CD14-positive monocyte (primary cell): ENCODE data around the gene NTN5. TPM values are rescaled to one million over a fixed set of nuclear protein-coding genes. Genes with fewer than 3 reads are reported as not detected.

ENCODE experiments used
- DNase-seq, 3 donors: peaks; one replicate each; pipeline ENCODE4 v3.0.0-alpha.2; 2011 to 2022
- H2AFZ ChIP-seq: 2 replicates; pipeline ENCODE4 v1.6.0; 2012; ENCODE audit warnings: mild to moderate bottlenecking, low read depth, low read length, inconsistent platforms; ENCODE audit not compliant: insufficient read depth, poor library complexity, severe bottlenecking
- H3K27ac ChIP-seq, 2 donors: 1 replicate in 1 of 2; 2 replicates in 1 of 2; pipeline ENCODE4 v1.5.1; 2012 to 2013; ENCODE audit warnings: low read length in 2 of 2, control low read depth in 1 of 2, inconsistent platforms in 1 of 2, low read depth in 1 of 2, mild to moderate bottlenecking in 1 of 2
- H3K27me3 ChIP-seq, 2 donors: one replicate each; pipeline versions ENCODE4 v1.6.0 to v1.6.1; 2011 to 2013; ENCODE audit warnings: low read length in 2 of 2; ENCODE audit not compliant: control insufficient read depth in 2 of 2, insufficient read depth in 2 of 2
- H3K36me3 ChIP-seq, 2 donors: replicated peaks in 1 of 2; 1 replicate in 1 of 2; 2 replicates in 1 of 2; pipeline versions ENCODE4 v1.5.1 to v1.6.1; 2012 to 2013; ENCODE audit warnings: low read length in 2 of 2, control low read depth in 1 of 2, inconsistent platforms in 1 of 2, mild to moderate bottlenecking in 1 of 2; ENCODE audit not compliant: insufficient read depth in 2 of 2, control insufficient read depth in 1 of 2
- H3K4me1 ChIP-seq, 2 donors: 1 replicate in 1 of 2; 2 replicates in 1 of 2; pipeline versions ENCODE4 v1.5.1 to v1.6.1; 2012 to 2013; ENCODE audit warnings: low read length in 2 of 2, control low read depth in 1 of 2, inconsistent platforms in 1 of 2, mild to moderate bottlenecking in 1 of 2, moderate library complexity in 1 of 2; ENCODE audit not compliant: insufficient read depth in 2 of 2, control insufficient read depth in 1 of 2
- H3K4me2 ChIP-seq: replicated peaks from 2 replicates; pipeline ENCODE3; 2012; ENCODE audit warnings: low read length, moderate library complexity, mild to moderate bottlenecking; ENCODE audit not compliant: poor library complexity, severe bottlenecking; ENCODE audit errors: extremely low read depth
- H3K4me3 ChIP-seq, 3 experiments: fragments of 200-600 bp in 1 of 3; sonication (generic) in 1 of 3; replicated peaks in 1 of 3; 1 replicate in 2 of 3; 2 replicates in 1 of 3; pipeline ENCODE4 v1.5.1; 2011 to 2013; ENCODE audit warnings: low read length in 3 of 3, mild to moderate bottlenecking in 3 of 3, control low read depth in 2 of 3, low read depth in 2 of 3, inconsistent platforms in 1 of 3, moderate library complexity in 1 of 3
- H3K79me2 ChIP-seq: 2 replicates; pipeline ENCODE4 v1.6.0; 2012; ENCODE audit warnings: mild to moderate bottlenecking, control low read depth, inconsistent platforms, low read length, moderate library complexity; ENCODE audit not compliant: insufficient read depth
- H3K9ac ChIP-seq: 2 replicates; pipeline ENCODE4 v1.6.0; 2017; ENCODE audit warnings: low read length, mild to moderate bottlenecking; ENCODE audit not compliant: insufficient read depth, poor library complexity, severe bottlenecking
- H3K9me3 ChIP-seq, 2 donors: replicated peaks in 1 of 2; 1 replicate in 1 of 2; 2 replicates in 1 of 2; pipeline versions ENCODE4 v1.5.1 to v1.6.1; 2012 to 2013; ENCODE audit warnings: low read length in 2 of 2, control low read depth in 1 of 2; ENCODE audit not compliant: control insufficient read depth in 1 of 2, insufficient read depth in 1 of 2
- H4K20me1 ChIP-seq: 2 replicates; pipeline ENCODE4 v1.6.0; 2012; ENCODE audit warnings: mild to moderate bottlenecking, low read length, control low read depth, moderate library complexity; ENCODE audit not compliant: insufficient read depth
- H3K27ac Mint-ChIP-seq, 7 donors: one replicate each; pipeline ENCODE4 v1.8.0; 2020; ENCODE audit warnings: mild to moderate bottlenecking in 7 of 7, mixed read lengths in 7 of 7, moderate library complexity in 6 of 7, inconsistent platforms in 2 of 7
- H3K27me3 Mint-ChIP-seq, 3 donors: one replicate each; pipeline ENCODE4 v1.8.0; 2021 to 2022; ENCODE audit warnings: low read depth in 3 of 3, mild to moderate bottlenecking in 3 of 3, mixed read lengths in 3 of 3, moderate library complexity in 3 of 3, inconsistent platforms in 1 of 3
- H3K36me3 Mint-ChIP-seq, 2 donors: one replicate each; pipeline ENCODE4 v1.8.0; 2020; ENCODE audit warnings: mixed read lengths in 2 of 2, inconsistent platforms in 1 of 2, mild to moderate bottlenecking in 1 of 2
- H3K4me1 Mint-ChIP-seq: one replicate; pipeline ENCODE4 v1.8.0; 2020; ENCODE audit warnings: mild to moderate bottlenecking, mixed read lengths
- H3K4me3 Mint-ChIP-seq, 2 donors: one replicate each; pipeline ENCODE4 v1.8.0; 2020; ENCODE audit warnings: mild to moderate bottlenecking in 2 of 2, mixed read lengths in 2 of 2, moderate library complexity in 1 of 2
- H3K9me3 Mint-ChIP-seq, 7 donors: one replicate each; pipeline ENCODE4 v1.8.0; 2020 to 2022; ENCODE audit warnings: mixed read lengths in 7 of 7, mild to moderate bottlenecking in 6 of 7, moderate library complexity in 6 of 7, inconsistent platforms in 2 of 7
- WGBS: methylation state at CpG from one replicate; pipeline ENCODE4 v1.1.5; 2013; ENCODE audit warnings: missing lambda C conversion rate; ENCODE audit not compliant: insufficient coverage; 5-methylcytosine and 5-hydroxymethylcytosine counted together
- intact Hi-C, 2 donors: fragments of 100-400 bp; cut with micrococcal nuclease; formaldehyde crosslinking; loops; one replicate each; pipeline versions ENCODE4 v1.15.0 to v1.15.1; 2023
- polyA plus RNA-seq, 3 donors: library from polyadenylated mRNA; depleted of rRNA in 1 of 3; unstranded in 2 of 3; stranded (reverse) in 1 of 3; fragments of 300-500 nt in 2 of 3; fragments of >200 nt in 1 of 3; fragmentation: Illumina TruSeq in 2 of 3; gene quantifications; 1 replicate in 2 of 3; 2 replicates in 1 of 3; pipeline ENCODE4 v1.2.3, GENCODE V29; 2012 to 2021
- TF ChIP-seq, protein P1 (sequence below): fragments of 200-600 bp; IDR thresholded peaks from one replicate; pipeline ENCODE4 v1.8.0; 2022; ENCODE audit warnings: antibody characterized with exemption, mild to moderate bottlenecking

NTN5 gene
- polyA plus RNA-seq, 3 donors: 0.44 TPM; not detected in 2

DNA sequence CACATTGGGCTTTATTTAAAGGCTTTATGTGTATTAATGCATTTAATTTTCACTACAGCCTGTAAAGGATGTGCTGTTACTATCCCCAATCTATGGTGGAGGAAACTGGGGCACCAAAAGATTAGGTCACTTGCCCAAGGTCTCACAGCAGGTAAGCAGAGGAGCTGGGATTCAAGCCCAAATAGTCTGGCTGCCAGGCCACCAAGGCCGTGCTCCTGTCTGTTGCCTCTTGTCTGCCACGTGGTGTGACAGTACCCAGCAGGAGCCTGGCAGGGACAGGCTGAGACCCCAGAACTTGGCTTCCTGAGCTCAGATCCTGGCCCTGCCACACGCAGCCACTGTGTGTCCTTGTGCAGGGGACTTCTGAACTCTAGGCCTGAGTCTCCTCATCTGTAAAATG lies 4.5 kb downstream of the NTN5 start:
- no peaks in the 10 kb centered on the region for H3K4me1 Mint-ChIP-seq
- Histone ChIP-seq H3K4me1 (no peaks in the 10 kb centered on the region), H3K79me2 (no peaks in the 10 kb centered on the region), H3K9me3 (no peaks in the 10 kb centered on the region), H3K4me3 (no peak overlapping the region), H2AFZ (no peak overlapping the region), H4K20me1 (no peaks in the 10 kb centered on the region), H3K4me2 (no peak overlapping the region), H3K9ac (no peak overlapping the region), H3K27ac (no peak overlapping the region), H3K27me3 (no peaks in the 10 kb centered on the region), H3K36me3 (no peaks in the 10 kb centered on the region)
- WGBS: 93% methylated on average over 3 of the region's 3 CpGs
- TF ChIP-seq, protein P1, sequence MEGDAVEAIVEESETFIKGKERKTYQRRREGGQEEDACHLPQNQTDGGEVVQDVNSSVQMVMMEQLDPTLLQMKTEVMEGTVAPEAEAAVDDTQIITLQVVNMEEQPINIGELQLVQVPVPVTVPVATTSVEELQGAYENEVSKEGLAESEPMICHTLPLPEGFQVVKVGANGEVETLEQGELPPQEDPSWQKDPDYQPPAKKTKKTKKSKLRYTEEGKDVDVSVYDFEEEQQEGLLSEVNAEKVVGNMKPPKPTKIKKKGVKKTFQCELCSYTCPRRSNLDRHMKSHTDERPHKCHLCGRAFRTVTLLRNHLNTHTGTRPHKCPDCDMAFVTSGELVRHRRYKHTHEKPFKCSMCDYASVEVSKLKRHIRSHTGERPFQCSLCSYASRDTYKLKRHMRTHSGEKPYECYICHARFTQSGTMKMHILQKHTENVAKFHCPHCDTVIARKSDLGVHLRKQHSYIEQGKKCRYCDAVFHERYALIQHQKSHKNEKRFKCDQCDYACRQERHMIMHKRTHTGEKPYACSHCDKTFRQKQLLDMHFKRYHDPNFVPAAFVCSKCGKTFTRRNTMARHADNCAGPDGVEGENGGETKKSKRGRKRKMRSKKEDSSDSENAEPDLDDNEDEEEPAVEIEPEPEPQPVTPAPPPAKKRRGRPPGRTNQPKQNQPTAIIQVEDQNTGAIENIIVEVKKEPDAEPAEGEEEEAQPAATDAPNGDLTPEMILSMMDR: no peak
- DNase-seq: no peak
- no peak overlapping the region for H3K27ac Mint-ChIP-seq
- H3K4me3 Mint-ChIP-seq: no peak overlapping the region
- H3K36me3 Mint-ChIP-seq: no peaks in the 10 kb centered on the region
- intact Hi-C loops: no loop called here
- H3K9me3 Mint-ChIP-seq: peaks cover 0 to 7% (median 6%) of the 10 kb centered on the region in 7 donors
- no peaks in the 10 kb centered on the region for H3K27me3 Mint-ChIP-seq

DNA sequence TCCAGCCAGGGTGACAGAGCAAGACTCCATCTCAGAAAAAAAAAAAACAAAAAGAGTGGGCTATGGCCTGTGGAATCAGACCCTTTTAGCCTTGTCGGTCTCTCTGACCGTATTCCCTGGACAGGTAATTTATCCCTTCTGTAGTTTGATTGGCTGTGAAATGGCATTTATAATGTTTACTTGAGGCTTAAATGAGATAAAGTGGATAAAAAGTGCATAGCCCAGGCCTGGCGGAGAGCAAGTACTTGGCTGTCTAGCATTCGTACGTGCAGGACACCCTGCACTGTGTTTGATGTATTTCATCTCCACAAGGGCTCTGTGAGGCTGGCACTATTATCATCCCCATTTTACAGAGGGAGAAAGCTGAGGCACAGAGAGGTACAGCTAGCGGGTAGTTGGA lies 7.0 kb downstream of the NTN5 start:
- Mint-ChIP-seq H3K27ac (no peak overlapping the region), H3K4me1 (peaks cover 9% of the 10 kb centered on the region), H3K36me3 (no peaks in the 10 kb centered on the region), H3K4me3 (no peak overlapping the region), H3K27me3 (peaks cover 0 to 2% (median 2%) of the 10 kb centered on the region in 3 donors), H3K9me3 (peaks cover 0 to 7% (median 6%) of the 10 kb centered on the region in 7 donors)
- no peak for DNase-seq
- H3K27me3 ChIP-seq: no peaks in the 10 kb centered on the region
- no peak overlapping the region for H3K9ac ChIP-seq
- H3K36me3 ChIP-seq: no peaks in the 10 kb centered on the region
- no peaks in the 10 kb centered on the region for H3K79me2 ChIP-seq
- no peaks in the 10 kb centered on the region for H3K9me3 ChIP-seq
- H2AFZ ChIP-seq: no peak overlapping the region
- no peaks in the 10 kb centered on the region for H4K20me1 ChIP-seq
- 94% methylated on average over 5 of the region's 6 CpGs for WGBS
- H3K27ac ChIP-seq: no peak overlapping the region
- TF ChIP-seq, protein P1: no peak
- intact Hi-C loops: no loop called here
- H3K4me2 ChIP-seq: no peak overlapping the region
- no peak overlapping the region for H3K4me3 ChIP-seq
- peaks cover 7 to 8% of the 10 kb centered on the region in 2 donors for H3K4me1 ChIP-seq
